HepG2 (cell line): ENCODE results near the gene CORO7. TPM values are rescaled to one million over a fixed set of nuclear protein-coding genes. Genes with fewer than 3 reads are reported as not detected.

Source experiments
- ASH2L ChIP-seq: fragments of 300-600, 200-600 bp; sonication (generic); IDR thresholded peaks from 2 replicates; pipeline ENCODE4 v1.7.0; 2017; ENCODE audit warnings: low read depth, mild to moderate bottlenecking, moderate library complexity, mixed read lengths, low read length; ENCODE audit not compliant: insufficient read length
- DRAP1 ChIP-seq: IDR thresholded peaks from 2 replicates; pipeline ENCODE4 v1.6.1; 2016; ENCODE audit warnings: missing genetic modification reagents, missing compliant biosample characterization
- MED8 ChIP-seq: sonication (generic); formaldehyde crosslinking; IDR thresholded peaks from 2 replicates; pipeline ENCODE4 v1.8.1; 2023; ENCODE audit warnings: mild to moderate bottlenecking, missing genetic modification reagents; ENCODE audit not compliant: insufficient replicate concordance
- NFIC ChIP-seq: IDR thresholded peaks from 2 replicates; pipeline ENCODE4 v1.6.1; 2012; ENCODE audit warnings: mild to moderate bottlenecking, low read length, inconsistent platforms
- NFYC ChIP-seq: IDR thresholded peaks from 2 replicates; pipeline ENCODE4 v1.6.1; 2016; ENCODE audit warnings: missing genetic modification reagents, missing compliant biosample characterization
- NR2F2 ChIP-seq: IDR thresholded peaks from 2 replicates; pipeline ENCODE4 v1.6.1; 2012; ENCODE audit warnings: low read depth, inconsistent platforms, borderline replicate concordance
- PREB ChIP-seq: sonication (generic); formaldehyde crosslinking; IDR thresholded peaks from 2 replicates; pipeline ENCODE4 v1.4.0; 2020; ENCODE audit warnings: missing genetic modification reagents
- RELA ChIP-seq: sonication (generic); formaldehyde crosslinking; IDR thresholded peaks from 2 replicates; pipeline ENCODE4 v1.4.0; 2020; ENCODE audit warnings: missing genetic modification reagents
- THAP11 ChIP-seq: IDR thresholded peaks from 2 replicates; pipeline ENCODE4 v1.6.1; 2016; ENCODE audit warnings: missing biosample characterization, missing genetic modification reagents
- TMF1 ChIP-seq: sonication (generic); formaldehyde crosslinking; IDR thresholded peaks from 2 replicates; pipeline ENCODE4 v1.8.1; 2022; ENCODE audit warnings: low read depth, missing genetic modification reagents
- ZFYVE20 ChIP-seq: sonication (generic); formaldehyde crosslinking; IDR thresholded peaks from 2 replicates; pipeline ENCODE4 v1.8.0; 2023; ENCODE audit warnings: low read depth, mild to moderate bottlenecking, moderate library complexity, missing genetic modification reagents, borderline replicate concordance
- ZKSCAN1 ChIP-seq: fragments of 150-350 bp; IDR thresholded peaks from 2 replicates; pipeline ENCODE4 v1.6.1; 2014; ENCODE audit warnings: low read length
- ZNF20 ChIP-seq: sonication (generic); formaldehyde crosslinking; IDR thresholded peaks from 2 replicates; pipeline ENCODE4 v1.4.0; 2020; ENCODE audit warnings: mild to moderate bottlenecking, moderate library complexity, missing genetic modification reagents
- ZNF230 ChIP-seq: sonication (generic); formaldehyde crosslinking; IDR thresholded peaks from 2 replicates; pipeline ENCODE4 v1.4.0; 2020; ENCODE audit warnings: mild to moderate bottlenecking, missing genetic modification reagents
- ZNF235 ChIP-seq: sonication (generic); formaldehyde crosslinking; IDR thresholded peaks from 2 replicates; pipeline ENCODE4 v1.8.1; 2023; ENCODE audit warnings: mild to moderate bottlenecking, missing genetic modification reagents, borderline replicate concordance
- ZNF891 ChIP-seq: sonication (generic); formaldehyde crosslinking; IDR thresholded peaks from 2 replicates; pipeline ENCODE4 v1.5.0; 2020; ENCODE audit warnings: mild to moderate bottlenecking, missing genetic modification reagents
- polyA plus RNA-seq, 8 experiments: library from polyadenylated mRNA; depleted of rRNA in 3 of 8; stranded (reverse) in 7 of 8; unstranded in 1 of 8; fragments of >200 nt; fragmentation: Illumina TruSeq in 4 of 8; extraction: Trizol in 4 of 8; gene quantifications; 2 replicates each; pipeline versions ENCODE4 v1.2.1 to v1.2.3, GENCODE V29; 2011 to 2016; ENCODE audit warnings: low read depth in 4 of 8, missing spikeins in 1 of 8, mixed read lengths in 1 of 8; ENCODE audit not compliant: insufficient read depth in 1 of 8
- total RNA-seq, 5 experiments: library from RNA; depleted of rRNA; stranded (reverse); fragments of >200 nt; fragmentation: Illumina TruSeq; extraction: Trizol; gene quantifications; 2 replicates each; pipeline ENCODE4 v1.2.3, GENCODE V29; 2016; ENCODE audit warnings: low read depth in 1 of 5
- TF ChIP-seq, protein P1 (sequence below): sonication (generic); formaldehyde crosslinking; IDR thresholded peaks from 2 replicates; pipeline ENCODE4 v1.4.0; 2020; ENCODE audit warnings: missing genetic modification reagents
- TF ChIP-seq, protein P2 (sequence below): sonication (generic); formaldehyde crosslinking; IDR thresholded peaks from 2 replicates; pipeline ENCODE4 v1.5.0; 2020; ENCODE audit warnings: mild to moderate bottlenecking, missing genetic modification reagents
- TF ChIP-seq, protein P3 (sequence below): sonication (generic); formaldehyde crosslinking; IDR thresholded peaks from 2 replicates; pipeline ENCODE4 v1.5.1; 2020; ENCODE audit warnings: mild to moderate bottlenecking, moderate library complexity, missing genetic modification reagents

Gene CORO7
- total and polyA plus RNA-seq, 2 of the 13 experiments (the other 11 are each of a cell fraction or from before 2014, with no cell fraction given), result 9.9 to 14.3 TPM

GRCh38 chr16:4415538-4416199, 727 bp downstream of the CORO7 start (continued):
- TF ChIP-seq ASH2L (peak; percentile 31), PREB (CRISPR knock-in tag) (no peak), ZNF20 (CRISPR knock-in tag) (no peak), ZNF891 (CRISPR knock-in tag) (no peak; the same call in 1 of the 2 replicates), ZFYVE20 (CRISPR knock-in tag) (no peak), DRAP1 (CRISPR knock-in tag) (no peak), NFIC (no peak), TMF1 (CRISPR knock-in tag) (no peak), ZNF235 (0 out of 2 replicates have a peak, but pooled peaks have one; percentile 10), MED8 (no peak), NR2F2 (no peak), ZNF230 (CRISPR knock-in tag) (no peak), RELA (CRISPR knock-in tag) (no peak), THAP11 (CRISPR knock-in tag) (no peak), NFYC (CRISPR knock-in tag) (no peak), ZKSCAN1 (no peak)
- TF ChIP-seq, protein P1, sequence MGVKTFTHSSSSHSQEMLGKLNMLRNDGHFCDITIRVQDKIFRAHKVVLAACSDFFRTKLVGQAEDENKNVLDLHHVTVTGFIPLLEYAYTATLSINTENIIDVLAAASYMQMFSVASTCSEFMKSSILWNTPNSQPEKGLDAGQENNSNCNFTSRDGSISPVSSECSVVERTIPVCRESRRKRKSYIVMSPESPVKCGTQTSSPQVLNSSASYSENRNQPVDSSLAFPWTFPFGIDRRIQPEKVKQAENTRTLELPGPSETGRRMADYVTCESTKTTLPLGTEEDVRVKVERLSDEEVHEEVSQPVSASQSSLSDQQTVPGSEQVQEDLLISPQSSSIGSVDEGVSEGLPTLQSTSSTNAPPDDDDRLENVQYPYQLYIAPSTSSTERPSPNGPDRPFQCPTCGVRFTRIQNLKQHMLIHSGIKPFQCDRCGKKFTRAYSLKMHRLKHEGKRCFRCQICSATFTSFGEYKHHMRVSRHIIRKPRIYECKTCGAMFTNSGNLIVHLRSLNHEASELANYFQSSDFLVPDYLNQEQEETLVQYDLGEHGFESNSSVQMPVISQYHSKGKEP, result no peak
- TF ChIP-seq, protein P2, sequence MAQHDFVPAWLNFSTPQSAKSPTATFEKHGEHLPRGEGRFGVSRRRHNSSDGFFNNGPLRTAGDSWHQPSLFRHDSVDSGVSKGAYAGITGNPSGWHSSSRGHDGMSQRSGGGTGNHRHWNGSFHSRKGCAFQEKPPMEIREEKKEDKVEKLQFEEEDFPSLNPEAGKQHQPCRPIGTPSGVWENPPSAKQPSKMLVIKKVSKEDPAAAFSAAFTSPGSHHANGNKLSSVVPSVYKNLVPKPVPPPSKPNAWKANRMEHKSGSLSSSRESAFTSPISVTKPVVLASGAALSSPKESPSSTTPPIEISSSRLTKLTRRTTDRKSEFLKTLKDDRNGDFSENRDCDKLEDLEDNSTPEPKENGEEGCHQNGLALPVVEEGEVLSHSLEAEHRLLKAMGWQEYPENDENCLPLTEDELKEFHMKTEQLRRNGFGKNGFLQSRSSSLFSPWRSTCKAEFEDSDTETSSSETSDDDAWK (CRISPR knock-in tag), result no peak
- TF ChIP-seq, protein P3, sequence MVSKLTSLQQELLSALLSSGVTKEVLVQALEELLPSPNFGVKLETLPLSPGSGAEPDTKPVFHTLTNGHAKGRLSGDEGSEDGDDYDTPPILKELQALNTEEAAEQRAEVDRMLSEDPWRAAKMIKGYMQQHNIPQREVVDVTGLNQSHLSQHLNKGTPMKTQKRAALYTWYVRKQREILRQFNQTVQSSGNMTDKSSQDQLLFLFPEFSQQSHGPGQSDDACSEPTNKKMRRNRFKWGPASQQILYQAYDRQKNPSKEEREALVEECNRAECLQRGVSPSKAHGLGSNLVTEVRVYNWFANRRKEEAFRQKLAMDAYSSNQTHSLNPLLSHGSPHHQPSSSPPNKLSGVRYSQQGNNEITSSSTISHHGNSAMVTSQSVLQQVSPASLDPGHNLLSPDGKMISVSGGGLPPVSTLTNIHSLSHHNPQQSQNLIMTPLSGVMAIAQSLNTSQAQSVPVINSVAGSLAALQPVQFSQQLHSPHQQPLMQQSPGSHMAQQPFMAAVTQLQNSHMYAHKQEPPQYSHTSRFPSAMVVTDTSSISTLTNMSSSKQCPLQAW (CRISPR knock-in tag), result no peak; the same call in 1 of the 2 replicates
